Parathyroid adenoma (tissue), 2 donors: ENCODE measurements around the gene RAD21L1.

Experiments used
- H2AFZ ChIP-seq: fragments of 300-600 bp; sonication (generic); one replicate; pipeline ENCODE4 v1.7.0; 2017; ENCODE audit warnings: antibody characterized with exemption, mild to moderate bottlenecking
- H3K27ac ChIP-seq: fragments of 300-600 bp; sonication (generic); one replicate; pipeline ENCODE4 v1.7.0; 2017
- H3K27me3 ChIP-seq: fragments of 300-600 bp; sonication (generic); one replicate; pipeline ENCODE4 v1.7.0; 2017; ENCODE audit warnings: low read length; ENCODE audit not compliant: control insufficient read depth, insufficient read depth
- H3K36me3 ChIP-seq: fragments of 300-600 bp; sonication (generic); one replicate; pipeline ENCODE4 v1.7.0; 2017; ENCODE audit warnings: low read length; ENCODE audit not compliant: control insufficient read depth, insufficient read depth
- H3K4me1 ChIP-seq: fragments of 300-600 bp; sonication (generic); one replicate; pipeline ENCODE4 v1.7.0; 2017; ENCODE audit warnings: control low read depth
- H3K4me2 ChIP-seq: fragments of 300-600 bp; sonication (generic); one replicate; pipeline ENCODE4 v1.7.0; 2017; ENCODE audit warnings: low read length
- H3K4me3 ChIP-seq: fragments of 300-600 bp; sonication (generic); one replicate; pipeline ENCODE4 v1.7.0; 2017; ENCODE audit warnings: low read depth, low read length
- H3K79me2 ChIP-seq: fragments of 300-600 bp; sonication (generic); one replicate; pipeline ENCODE4 v1.7.0; 2017; ENCODE audit warnings: control low read depth
- H3K9ac ChIP-seq: fragments of 300-600 bp; sonication (generic); one replicate; pipeline ENCODE4 v1.7.0; 2017; ENCODE audit warnings: mild to moderate bottlenecking
- H3K9me3 ChIP-seq: fragments of 300-600 bp; sonication (generic); one replicate; pipeline ENCODE4 v1.7.0; 2017; ENCODE audit warnings: low read length; ENCODE audit not compliant: control insufficient read depth
- TF ChIP-seq, protein P1 (sequence below): fragments of 300-600 bp; sonication (generic); IDR thresholded peaks from one replicate; pipeline ENCODE4 v1.7.0; 2017; ENCODE audit warnings: antibody characterized with exemption, mild to moderate bottlenecking
- donor health status: primary hyperparathyroidism.

The RAD21L1 gene

DNA sequence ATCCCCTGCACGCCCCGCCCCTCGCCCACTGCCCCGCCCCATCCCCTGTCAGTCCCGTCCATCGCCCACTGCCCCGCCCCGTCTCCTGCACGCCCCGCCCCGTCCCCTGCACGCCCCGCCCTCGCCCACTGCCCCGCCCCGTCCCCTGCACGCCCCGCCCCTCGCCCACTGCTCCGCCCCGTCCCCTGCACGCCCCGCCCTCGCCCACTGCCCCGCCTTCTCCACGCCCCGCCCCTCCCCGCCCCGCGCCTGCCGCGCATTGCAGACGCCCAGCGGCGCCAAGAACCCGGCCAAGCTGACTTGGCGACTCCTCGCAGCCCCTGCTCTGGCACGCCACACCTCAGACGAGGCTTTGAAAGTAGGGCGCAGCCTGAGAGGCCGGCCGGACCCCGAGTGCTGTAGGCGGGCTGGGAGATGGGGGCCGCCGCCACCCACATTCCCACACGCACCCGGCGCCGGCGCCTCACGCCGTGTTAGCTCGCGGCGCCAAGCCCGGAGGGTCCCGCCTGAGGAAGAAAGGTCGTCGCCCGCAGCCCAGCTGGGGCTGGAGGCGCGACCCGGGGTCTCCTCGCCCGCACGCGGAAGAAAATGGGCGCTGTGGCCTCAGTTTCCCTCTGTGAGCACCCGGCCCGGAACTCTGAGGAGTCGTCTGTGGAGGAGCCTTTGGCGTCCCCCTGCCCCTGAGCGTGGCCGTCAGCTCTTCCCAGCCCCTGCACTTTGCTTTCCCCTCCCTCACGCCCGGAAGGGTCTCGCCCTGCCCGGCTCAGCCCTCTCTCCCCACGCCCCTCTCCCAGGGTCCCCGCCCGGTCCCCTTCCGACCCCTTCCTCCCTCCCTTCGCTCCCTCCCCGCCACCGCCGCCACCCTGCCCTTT is at the start of gene RAD21L1:
TSS of gene RAD21L1 (plus strand) at position 262 of the 872 bp plus-strand sequence. CDS start 2,410 bp downstream, outside the sequence.
- Histone ChIP-seq H3K9ac (no peak within 1 kb of the TSS), H3K27ac (no peak within 1 kb of the TSS)
- TF ChIP-seq, protein P1, sequence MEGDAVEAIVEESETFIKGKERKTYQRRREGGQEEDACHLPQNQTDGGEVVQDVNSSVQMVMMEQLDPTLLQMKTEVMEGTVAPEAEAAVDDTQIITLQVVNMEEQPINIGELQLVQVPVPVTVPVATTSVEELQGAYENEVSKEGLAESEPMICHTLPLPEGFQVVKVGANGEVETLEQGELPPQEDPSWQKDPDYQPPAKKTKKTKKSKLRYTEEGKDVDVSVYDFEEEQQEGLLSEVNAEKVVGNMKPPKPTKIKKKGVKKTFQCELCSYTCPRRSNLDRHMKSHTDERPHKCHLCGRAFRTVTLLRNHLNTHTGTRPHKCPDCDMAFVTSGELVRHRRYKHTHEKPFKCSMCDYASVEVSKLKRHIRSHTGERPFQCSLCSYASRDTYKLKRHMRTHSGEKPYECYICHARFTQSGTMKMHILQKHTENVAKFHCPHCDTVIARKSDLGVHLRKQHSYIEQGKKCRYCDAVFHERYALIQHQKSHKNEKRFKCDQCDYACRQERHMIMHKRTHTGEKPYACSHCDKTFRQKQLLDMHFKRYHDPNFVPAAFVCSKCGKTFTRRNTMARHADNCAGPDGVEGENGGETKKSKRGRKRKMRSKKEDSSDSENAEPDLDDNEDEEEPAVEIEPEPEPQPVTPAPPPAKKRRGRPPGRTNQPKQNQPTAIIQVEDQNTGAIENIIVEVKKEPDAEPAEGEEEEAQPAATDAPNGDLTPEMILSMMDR, result no peak

DNA sequence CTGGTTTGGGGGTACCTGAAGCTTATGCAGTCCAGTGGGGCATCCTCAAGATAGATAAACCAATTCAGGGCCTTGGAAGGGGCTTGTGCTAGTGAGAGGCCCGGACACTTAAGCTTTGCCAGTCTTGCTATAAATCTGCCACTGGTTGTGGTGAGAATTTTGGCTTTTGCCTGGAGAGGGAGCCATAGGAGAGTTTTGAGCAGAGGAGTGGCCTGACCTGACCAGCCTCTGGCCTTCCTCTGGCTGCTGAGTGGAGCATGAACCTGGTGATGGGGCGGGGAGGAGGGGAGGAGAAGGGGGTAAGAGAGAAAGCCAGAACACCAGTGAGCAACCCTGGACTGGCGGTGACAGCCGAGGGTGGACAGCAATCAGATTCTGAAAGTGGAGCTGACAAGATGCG is 48.2 kb upstream of the RAD21L1 start:
- H3K4me2 ChIP-seq, result no peak overlapping the region
- H3K4me3 ChIP-seq, result no peak overlapping the region
- no peak overlapping the region for H3K9ac ChIP-seq
- H3K9me3 ChIP-seq, result no peaks in the 10 kb centered on the region
- TF ChIP-seq, protein P1, result no peak
- no peak overlapping the region for H2AFZ ChIP-seq
- no peaks in the 10 kb centered on the region for H3K79me2 ChIP-seq
- no peak overlapping the region for H3K27ac ChIP-seq
- H3K4me1 ChIP-seq, result no peaks in the 10 kb centered on the region
- no peaks in the 10 kb centered on the region for H3K27me3 ChIP-seq
- no peaks in the 10 kb centered on the region for H3K36me3 ChIP-seq

More for the DNA sequence above, at the start of gene RAD21L1:
- H3K9me3 ChIP-seq, result no peaks in the 10 kb centered on the region
- H3K4me2 ChIP-seq, result peak within 1 kb of the TSS; percentile 93
- no peaks in the 10 kb centered on the region for H3K27me3 ChIP-seq
- peak within 1 kb of the TSS; percentile 47 for H3K4me3 ChIP-seq
- H2AFZ ChIP-seq, result peak within 1 kb of the TSS; percentile 98
- no peaks in the 10 kb centered on the region for H3K36me3 ChIP-seq
- no peaks in the 10 kb centered on the region for H3K4me1 ChIP-seq
- no peaks in the 10 kb centered on the region for H3K79me2 ChIP-seq

GRCh38 chr20:1178103-1178502 is 47.7 kb upstream of the RAD21L1 start:
- TF ChIP-seq, protein P1, result no peak
- no peaks in the 10 kb centered on the region for H3K9me3 ChIP-seq
- no peaks in the 10 kb centered on the region for H3K27me3 ChIP-seq
- H3K4me2 ChIP-seq, result no peak overlapping the region
- no peak overlapping the region for H3K4me3 ChIP-seq
- no peaks in the 10 kb centered on the region for H3K36me3 ChIP-seq
- H2AFZ ChIP-seq, result no peak overlapping the region
- H3K9ac ChIP-seq, result no peak overlapping the region
- no peaks in the 10 kb centered on the region for H3K79me2 ChIP-seq
- no peaks in the 10 kb centered on the region for H3K4me1 ChIP-seq
- no peak overlapping the region for H3K27ac ChIP-seq

DNA sequence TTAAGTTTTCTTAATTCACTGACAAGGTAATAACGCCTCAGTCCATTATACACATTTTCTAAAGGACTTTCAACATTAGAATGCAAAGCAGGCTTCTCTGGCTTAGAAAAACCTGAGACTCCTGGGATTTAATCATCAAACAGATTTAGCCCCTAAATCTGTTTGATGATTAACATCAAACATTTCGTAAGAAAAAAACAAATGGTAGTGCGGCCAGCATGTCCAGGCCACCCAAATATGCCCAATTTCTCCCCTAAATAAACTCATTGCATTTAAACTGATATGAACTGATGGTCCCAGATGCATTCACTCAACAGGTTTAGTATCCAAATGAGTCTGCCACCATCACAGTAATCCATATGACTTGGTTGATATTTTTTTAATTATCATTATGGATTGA is 47.2 kb upstream of the RAD21L1 start:
- Histone ChIP-seq H3K79me2 (no peaks in the 10 kb centered on the region), H3K9ac (no peak overlapping the region), H3K4me2 (no peak overlapping the region), H3K9me3 (no peaks in the 10 kb centered on the region), H2AFZ (no peak overlapping the region), H3K27ac (no peak overlapping the region), H3K27me3 (no peaks in the 10 kb centered on the region), H3K4me3 (no peak overlapping the region), H3K36me3 (no peaks in the 10 kb centered on the region), H3K4me1 (no peaks in the 10 kb centered on the region)
- TF ChIP-seq, protein P1, result no peak
